CD4-positive, alpha-beta T cell treated with Interleukin-21 for 1 hour (primary cell): ENCODE data around the gene ZNF768.
A peak's percentile ranks its signal among the peaks of the same experiment; 100 is the strongest.
"Not testable (repeated sequence)": the region's sequence is repeated elsewhere in the genome, so short reads cannot be mapped to it uniquely, and the experiment has no call there.

Experiments used
- DNase-seq: peaks from one replicate; pipeline ENCODE4 v3.0.0-alpha.2; 2020

The ZNF768 gene

DNA sequence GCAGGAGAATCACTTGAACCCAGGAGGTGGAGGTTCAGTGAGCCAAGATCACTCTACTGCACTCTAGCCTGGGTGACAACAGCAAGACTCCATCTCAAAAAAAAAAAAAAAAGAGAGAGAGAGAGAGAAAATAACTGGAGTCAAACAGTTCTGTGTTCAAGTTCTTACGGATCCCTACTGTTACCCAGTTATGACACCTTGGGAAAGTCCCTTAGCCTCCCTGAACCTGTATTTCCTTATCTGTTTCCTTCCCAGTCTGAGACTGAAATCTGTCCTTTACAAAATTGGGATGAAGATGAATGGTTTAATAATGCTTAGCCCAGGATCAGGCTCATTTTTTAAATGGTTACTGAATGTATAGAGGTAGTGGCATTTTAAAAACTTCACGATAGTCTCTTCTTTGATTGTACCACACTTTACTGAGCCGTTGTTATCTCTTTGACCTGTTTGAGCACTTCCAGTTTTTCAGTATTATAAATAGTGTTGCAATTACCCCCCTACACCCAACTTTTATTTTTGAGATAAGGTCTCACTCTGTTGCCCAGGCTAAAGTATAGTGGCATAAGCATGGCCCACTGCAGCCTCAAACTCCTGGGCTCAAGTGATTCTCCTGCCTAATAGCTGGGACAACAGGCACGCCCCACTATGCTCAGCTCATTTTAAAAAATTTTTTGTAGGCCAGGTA is 17.1 kb downstream of the ZNF768 start:
- no peak for DNase-seq

DNA sequence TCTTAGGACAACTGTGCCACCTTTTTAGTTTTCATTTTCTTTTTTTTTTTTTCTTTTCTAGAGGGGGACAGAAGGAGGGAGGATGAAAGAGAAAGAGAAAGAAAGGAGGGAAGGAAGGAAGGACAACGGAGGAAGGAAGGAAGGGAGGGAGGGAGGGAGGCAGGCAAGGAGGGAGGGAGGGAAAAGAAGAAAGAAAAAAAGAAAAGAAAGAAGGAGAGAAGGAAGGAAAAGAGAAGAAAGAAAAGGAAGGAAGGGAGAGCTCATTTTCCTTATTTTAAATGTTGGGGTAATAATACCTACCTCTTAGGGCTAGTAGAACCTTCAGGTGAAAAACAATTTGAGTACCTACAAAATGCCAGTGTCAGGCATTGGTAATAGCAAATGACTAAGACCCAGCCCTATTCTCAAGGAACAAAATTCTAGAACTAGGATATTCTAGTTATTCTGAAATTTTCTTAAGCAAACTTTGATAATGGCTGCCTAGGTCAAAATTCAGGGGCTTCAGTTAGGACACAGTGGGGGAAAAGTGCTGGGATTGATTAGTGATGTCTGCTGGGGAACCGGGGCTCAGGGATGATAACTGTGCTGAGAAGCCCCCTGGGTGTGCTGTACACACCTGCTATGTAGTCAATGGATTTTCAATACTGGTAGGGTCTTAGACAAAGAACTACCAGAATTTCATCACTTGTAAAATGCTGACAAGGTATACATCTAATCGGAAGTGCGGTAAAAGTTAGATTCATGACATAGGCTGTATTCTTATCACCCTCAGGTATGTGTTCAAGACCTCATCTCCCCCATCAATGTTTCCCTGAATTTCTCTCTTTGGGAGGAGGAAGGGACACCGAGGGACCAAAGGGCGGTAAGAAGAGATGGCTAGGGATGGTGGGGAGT is 22.7 kb downstream of the ZNF768 start:
- no peak for DNase-seq

DNA sequence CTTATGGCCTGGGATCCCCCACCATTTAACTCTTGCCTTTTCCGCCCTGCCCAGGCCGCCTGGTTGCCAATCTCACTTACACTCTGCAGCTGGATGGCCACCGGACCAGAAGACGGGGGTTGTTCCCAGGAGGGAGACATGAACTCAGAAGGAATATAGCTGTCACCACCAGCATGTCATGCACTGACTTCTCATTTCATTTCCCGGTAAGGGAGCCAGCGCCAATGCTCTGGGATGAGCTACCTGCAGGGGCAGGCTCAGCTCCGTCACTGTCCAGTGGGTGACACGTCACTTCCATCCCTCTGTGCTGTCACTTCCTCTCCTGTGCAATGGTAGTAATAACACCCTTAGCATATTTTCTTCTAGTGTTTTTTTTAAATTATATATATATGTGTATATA is 27.1 kb downstream of the ZNF768 start:
- no peak for DNase-seq

DNA sequence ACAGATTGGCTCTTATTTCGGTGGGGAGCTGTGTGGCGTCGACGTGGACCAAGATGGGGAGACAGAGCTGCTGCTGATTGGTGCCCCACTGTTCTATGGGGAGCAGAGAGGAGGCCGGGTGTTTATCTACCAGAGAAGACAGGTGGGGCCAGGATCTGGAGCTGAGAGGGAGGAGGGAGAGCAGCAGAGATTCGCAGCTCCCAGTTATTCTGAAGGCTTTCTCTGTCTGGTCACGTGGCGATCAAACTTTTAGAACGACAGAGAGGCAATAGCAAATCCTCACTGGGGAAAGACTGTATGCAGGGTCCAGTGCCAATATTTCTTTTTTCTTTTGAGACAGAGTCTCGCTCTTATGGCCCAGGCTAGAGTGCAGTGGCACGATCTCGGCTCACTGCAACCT is 31.7 kb downstream of the ZNF768 start:
- DNase-seq: no peak

DNA sequence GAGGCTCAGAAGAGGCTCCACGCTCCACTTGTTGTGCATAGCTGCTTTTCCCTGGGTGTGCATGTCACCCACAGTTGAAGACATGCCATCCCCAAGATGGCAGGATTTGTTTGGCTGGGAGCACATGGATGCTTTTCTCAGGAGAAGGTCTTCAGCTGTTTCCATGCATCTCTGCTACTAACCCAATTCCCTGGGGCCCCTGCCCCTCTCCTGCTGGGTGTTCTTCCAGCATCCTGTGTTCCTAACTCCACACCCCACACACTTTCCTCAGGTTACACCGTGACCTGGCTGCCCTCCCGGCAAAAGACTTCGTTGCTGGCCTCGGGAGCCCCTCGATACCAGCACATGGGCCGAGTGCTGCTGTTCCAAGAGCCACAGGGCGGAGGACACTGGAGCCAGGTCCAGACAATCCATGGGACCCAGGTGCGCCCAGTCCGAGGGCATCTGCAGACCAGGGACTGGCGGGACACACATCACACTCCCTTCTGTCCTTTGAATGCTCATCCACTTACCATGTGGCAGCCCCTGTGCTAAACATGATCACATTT is 32.4 kb downstream of the ZNF768 start:
- no peak for DNase-seq

DNA sequence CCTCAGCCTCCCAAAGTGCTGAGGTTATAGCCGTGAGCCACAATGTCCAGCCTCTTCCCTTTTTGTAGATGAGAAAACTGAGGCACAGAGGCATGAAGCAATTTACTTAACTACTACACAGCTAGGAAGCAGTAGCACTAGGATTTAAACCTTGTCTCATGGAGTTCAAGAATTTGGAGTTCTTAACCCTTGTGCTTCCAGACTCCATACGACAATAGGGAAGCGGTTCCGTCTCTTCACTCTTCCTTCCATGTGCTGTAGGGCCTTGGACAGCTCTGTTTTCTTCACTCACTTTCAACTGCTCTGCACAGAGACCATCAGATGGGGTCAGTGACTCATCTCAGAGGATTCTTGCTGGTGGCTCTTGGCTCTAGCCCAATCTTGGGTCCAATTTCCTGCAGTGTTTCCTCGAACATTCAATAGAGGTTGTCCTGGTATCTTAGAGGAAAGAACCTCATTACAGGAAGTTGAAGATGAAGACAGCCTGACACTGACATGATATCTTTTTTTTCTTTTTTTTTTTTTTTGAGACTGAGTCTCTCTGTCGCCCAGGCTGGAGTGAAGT is 34.5 kb downstream of the ZNF768 start:
- peak; percentile 19 for DNase-seq

DNA sequence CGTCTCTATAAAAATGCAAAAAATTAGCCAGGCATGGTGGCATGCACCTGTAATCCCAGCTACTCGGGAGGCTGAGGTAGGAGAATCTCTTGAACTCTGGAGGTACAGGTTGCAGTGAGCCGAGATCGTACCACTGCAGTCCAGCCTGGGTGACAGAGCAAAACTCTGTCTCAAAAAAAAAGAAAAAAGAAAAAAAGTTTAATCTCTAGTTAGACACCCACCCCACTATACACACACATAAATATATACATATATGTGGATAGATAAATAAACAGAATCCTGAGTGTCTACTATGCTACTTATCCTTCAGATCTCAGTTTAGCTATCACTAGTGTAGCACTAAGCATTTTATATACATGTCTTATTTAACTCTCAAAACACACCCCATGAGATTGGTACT is 35.1 kb downstream of the ZNF768 start:
- no peak for DNase-seq

DNA sequence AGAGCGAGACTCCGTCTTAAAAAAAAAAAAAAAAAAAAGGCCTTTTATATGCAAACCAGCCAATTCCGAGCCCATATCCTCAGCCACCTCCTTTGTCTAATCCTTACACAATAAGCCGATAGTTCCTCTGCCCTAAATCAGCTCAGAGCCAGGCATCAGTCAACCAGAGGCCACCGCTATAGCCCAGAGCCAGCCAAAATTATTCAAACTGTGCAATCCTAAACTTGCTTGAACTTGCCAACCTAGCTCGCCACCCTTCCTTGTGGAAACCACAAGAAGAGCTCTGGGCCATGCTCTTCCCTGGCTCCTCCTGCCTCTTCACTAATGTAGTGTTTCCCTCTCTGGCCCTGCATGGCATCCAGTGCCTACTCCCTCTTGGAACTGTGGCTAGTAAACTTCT is 36.2 kb downstream of the ZNF768 start:
- DNase-seq: no peak

DNA sequence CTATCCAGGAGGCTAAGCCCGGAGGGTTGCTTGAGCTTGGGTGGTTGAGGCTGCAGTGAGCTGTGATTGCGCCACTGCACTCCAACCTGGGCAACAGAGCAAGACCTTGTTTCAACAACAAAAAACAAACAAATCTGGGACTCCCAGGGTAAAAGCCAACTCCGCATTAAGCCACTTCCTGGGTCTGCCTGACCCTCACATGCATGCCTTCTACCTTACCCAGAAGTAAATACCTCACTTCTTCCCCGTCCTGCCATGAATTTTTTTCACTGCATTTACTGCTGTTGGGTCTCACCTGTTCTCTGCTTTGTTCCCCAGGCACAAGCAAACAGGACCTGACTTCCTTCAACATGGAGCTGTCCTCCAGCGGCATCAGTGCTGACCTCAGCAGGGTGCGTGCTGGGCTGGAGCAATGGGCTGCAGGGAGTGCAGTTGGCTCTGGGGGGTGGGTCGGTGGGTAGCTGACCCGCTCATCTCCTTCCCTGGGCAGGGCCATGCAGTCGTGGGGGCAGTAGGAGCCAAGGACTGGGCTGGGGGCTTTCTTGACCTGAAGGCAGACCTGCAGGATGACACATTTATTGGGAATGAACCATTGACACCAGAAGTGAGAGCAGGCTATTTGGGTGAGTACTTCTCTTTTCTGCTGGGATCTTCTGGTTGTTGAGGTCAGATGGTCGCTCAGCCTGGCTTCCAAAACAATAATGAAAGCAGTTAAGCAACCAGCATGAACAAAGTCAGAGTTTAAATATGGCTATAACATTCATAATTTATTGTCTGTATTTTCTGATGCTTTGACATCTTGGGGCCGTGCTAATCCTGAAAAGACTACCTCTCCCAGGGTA is 37.4 kb downstream of the ZNF768 start:
- DNase-seq: no peak

DNA sequence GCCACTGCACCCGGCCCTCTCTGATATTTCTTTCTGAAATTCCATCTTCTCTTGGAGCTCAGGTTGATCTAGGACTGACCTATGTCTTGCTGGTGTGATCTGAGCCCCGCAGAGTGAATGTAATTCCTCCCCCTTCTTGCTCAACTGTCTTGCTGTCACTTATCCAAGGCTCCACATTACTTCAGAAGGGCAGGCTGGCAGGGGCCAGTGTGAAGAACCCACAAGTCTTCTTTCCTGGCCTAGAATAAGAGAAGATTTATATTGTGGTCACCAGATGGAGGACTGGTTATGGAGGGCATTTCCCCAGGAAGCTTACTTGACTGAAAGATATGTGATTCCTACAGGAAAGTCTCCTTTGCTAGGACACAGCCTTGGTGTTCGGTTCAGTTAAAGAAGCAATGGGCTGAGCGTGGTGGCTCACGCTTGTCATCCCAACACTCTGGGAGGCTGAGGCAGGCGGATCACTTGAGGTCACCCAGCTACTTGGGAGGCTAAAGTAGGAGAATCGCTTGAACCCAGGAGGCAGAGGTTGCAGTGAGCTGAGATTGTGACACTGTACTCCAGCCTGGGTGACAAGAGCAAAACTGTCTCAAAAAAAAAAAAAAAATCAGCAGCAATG is 40.4 kb downstream of the ZNF768 start:
- DNase-seq: no peak

DNA sequence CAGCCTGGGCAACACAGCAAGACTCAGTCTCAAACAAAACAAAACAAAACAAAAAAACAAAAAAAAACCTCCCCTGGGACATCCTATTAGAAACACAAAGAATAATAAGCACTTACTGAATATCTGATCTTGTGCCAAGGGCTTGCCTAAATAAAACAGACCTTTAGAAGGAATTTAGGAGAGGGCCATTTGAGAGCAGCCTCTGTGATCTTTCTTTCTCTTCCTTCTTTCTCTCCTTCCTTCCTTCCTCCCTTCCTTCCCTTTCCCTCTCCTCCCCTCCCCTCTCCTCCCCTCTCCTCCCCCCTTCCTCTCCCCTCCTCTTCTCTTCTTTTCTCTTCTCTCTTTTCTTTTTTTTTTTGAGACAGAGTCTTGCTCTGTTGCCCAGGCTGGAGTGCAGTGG is 41.5 kb downstream of the ZNF768 start:
- DNase-seq: no peak

DNA sequence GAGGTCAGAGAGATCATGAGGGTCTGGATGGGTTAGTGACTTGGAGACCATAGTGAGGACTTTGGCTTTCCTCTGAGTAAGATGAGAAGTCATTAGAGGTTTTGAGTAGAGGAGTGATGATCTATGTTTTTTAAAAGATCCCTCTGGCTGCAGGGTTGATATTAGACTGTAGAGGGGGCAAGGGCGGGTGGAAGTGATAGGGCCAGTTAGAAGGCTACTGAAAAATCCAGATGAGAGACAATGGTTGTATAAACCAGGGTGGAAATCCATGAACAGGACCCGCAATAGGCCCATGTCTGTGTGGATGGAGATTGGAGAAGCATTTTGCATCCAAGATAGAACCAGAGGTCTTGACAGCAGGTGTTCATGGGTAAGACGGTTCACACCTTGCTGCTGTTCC is 44.0 kb downstream of the ZNF768 start:
- peak; percentile 34 for DNase-seq

DNA sequence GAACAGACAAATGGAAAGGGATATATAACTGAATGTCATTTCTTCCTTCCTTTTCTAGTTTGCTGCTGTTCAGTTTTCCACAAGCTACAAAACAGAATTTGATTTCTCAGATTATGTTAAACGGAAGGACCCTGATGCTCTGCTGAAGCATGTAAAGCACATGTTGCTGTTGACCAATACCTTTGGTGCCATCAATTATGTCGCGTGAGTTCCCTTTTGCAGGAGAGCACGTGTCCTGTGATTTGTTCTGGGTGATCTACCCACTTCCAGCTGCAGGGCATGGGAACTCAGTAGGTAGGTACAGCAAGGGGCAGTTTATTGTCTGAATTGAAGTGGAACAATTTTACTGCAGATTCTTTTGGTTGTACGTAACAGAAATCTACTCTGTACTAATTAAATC is 45.0 kb downstream of the ZNF768 start:
- DNase-seq: no peak

DNA sequence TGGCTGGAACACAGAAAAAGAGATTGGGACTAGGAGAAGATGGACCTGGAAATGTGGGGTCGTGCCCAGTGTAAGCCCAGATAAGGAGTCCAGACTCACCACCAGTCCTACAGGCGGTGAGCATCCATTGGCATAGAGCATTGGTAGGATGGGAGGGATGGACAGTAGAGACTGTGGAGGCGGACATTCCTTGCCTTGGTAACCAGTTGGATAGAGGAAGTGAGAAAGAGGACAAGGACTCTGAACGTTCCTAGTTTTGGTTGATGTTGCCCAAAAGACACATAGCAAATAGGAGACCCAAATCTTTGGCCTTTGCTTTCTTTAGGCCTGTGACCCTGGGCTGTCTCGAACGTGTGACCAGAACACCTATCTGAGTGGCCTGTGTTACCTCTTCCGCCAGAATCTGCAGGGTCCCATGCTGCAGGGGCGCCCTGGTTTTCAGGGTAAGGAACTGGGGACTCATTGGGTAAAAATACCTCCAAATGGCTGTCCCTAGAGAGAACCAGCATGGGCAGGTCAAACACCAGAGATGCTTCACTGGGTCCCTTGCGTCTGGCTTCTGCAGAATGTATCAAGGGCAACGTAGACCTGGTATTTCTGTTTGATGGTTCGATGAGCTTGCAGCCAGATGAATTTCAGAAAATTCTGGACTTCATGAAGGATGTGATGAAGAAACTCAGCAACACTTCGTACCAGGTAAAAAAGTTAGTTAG is 47.4 kb downstream of the ZNF768 start:
- DNase-seq: no peak

DNA sequence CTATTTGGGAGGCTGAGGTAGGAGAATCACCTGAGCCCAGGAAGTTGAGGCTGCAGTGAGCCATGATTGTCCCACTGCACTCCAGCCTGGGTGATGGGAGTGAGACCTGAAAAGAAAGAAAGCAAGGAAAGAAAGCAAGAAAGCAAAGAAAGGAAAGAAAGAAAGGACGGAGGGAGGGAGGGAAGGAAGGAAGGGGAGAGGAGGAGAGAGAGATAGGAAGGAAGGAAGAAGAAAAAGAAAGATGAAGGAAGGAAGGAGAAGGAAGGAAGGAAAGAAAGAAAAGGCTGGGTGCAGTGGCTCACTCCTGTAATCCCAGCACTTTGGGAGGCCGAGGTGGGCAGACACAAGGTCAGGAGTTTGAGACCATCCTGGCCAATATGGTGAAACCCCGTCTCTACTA is 48.6 kb downstream of the ZNF768 start:
- not testable (repeated sequence) for DNase-seq

DNA sequence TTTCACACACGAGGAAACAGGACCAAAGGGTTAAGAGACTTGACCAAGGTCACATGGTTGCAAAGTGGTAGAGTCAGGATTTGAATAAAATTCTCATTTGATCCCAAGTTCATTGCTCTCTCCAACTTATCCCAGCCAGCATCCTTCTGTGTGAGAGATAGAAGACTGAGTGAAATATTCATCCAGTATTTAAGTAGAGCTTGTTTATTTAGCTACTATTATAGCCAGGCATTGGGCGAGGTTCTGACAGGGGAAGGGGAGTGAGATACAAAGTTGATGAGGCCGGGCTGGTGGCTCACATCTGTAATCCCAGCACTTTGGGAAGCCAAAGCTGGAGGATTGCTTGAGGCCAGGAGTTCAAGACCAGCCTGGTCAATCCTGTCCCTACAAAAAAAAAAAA is 49.4 kb downstream of the ZNF768 start:
- no peak for DNase-seq

DNA sequence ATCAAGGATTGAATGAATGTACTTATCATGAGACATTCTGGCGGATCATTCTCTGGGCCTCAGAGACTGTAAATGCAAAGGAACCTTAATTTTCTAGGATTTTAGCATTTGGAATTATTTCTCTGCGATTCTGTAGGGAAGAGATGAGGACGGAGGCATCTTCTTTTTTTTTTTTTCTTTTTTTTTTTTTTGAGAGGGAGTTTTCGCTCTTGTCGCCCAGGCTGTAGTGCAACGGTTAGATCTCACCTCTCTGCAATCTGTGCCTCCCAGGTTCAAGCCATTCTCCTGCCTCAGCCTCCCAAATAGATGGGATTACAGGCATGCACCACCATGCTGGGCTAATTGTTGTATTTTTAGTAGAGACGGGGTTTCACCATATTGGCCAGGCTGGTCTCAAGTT is 51.7 kb downstream of the ZNF768 start:
- no peak for DNase-seq

DNA sequence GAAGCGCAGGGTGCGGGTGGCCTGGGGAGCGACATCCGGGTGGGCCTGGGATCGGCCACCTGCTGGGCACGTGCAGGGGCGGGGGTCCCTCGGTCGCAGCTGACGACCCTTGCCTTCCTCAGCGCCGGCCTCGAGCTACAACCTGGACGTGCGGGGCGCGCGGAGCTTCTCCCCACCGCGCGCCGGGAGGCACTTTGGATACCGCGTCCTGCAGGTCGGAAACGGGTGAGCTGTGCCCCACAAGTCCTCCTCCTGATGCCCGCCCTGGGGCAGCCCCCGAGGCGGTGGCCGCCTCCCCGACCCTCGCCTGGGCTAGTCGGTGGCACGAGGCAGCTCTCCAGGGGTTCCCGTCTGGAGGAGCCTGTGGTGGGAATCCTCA is 52.3 kb downstream of the ZNF768 start:
- DNase-seq: no peak
